ENCODE results near the gene RAB8B. TPM values are rescaled to one million over a fixed set of nuclear protein-coding genes. Genes with fewer than 3 reads are reported as not detected.

RAB8B gene
- total and polyA plus RNA-seq, 10 of the 15 experiments (the other 5 are each of a cell fraction or from before 2014, with no cell fraction given) = 17.8 to 104 (median 65.1) TPM

DNA sequence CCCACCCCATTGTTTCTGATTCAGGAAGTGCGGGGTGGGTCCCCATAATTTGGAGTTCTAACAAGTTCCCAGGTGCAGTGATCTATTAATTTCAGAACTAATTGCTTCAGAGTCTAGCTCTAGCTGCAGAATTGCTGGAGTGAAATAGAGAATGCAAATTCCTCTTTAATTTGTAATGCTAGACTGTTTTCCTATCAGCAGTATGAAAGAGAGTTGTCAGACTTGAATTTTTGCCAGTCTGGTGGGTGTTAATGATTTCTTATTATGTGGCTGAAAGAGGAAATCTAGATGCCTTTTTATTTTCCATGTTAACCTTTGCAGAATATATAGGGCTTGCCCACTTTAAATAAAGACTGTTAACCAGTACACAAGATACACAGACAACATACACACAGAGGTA is 111.7 kb downstream of the RAB8B start:
- SMC1A ChIA-PET (ENCODE audit: uncharacterized antibody, unreplicated experiment) = interaction anchor here (1.0 to 1.8 kb wide), 2 partner anchors 10 to 11 kb away, joined by 3 to 5 read pairs; no protein-coding TSS in a partner anchor
- H3K27ac ChIP-seq (ENCODE audit: control insufficient read depth, insufficient read depth) = no peak overlapping the region
- H3K27me3 ChIP-seq (replicated peaks in 1 of 2; ENCODE audit: control insufficient read depth in 2 of 2, insufficient read depth in 2 of 2, low read length in 1 of 2) = no peaks in the 10 kb centered on the region
- no peak overlapping the region for H3K9ac ChIP-seq (ENCODE audit: control insufficient read depth, insufficient read depth, low read length)
- no peaks in the 10 kb centered on the region for H4K20me1 ChIP-seq (ENCODE audit: control insufficient read depth, insufficient read depth)
- TF ChIP-seq POLR2A (IDR thresholded peaks at IDR 0.05; ENCODE audit: low read depth, low read length) (no peak), YBX1 (IDR thresholded peaks at IDR 0.05) (no peak), SPI1 (IDR thresholded peaks at IDR 0.05; ENCODE audit: borderline replicate concordance, insufficient read depth, low read depth, low read length) (no peak), WRNIP1 (IDR thresholded peaks at IDR 0.05; ENCODE audit: borderline replicate concordance, low read depth, low read length) (no peak), PAX5 (IDR thresholded peaks at IDR 0.05; ENCODE audit: borderline replicate concordance, low read depth, low read length) (no peak), CHD1 (IDR thresholded peaks at IDR 0.05; ENCODE audit: low read depth, low read length) (no peak), RCOR1 (conservative IDR thresholded peaks at IDR 0.05; ENCODE audit: low read depth, low read length) (no peak), FOXM1 (IDR thresholded peaks at IDR 0.05; ENCODE audit: low read depth, low read length) (no peak), IRF4 (IDR thresholded peaks at IDR 0.05; ENCODE audit: low read depth, low read length) (no peak), ZZZ3 (IDR thresholded peaks at IDR 0.05; ENCODE audit: control insufficient read depth, insufficient read length, low read depth) (no peak), NBN (IDR thresholded peaks at IDR 0.05) (no peak), MYC (IDR thresholded peaks at IDR 0.05; ENCODE audit: insufficient read depth, insufficient read length, insufficient replicate concordance, low read length, severe bottlenecking) (no peak), MXI1 (IDR thresholded peaks at IDR 0.05; ENCODE audit: low read depth, low read length) (no peak), STAT3 (IDR thresholded peaks at IDR 0.05; ENCODE audit: low read depth, low read length) (no peak)
- TF ChIP-seq, protein P1, sequence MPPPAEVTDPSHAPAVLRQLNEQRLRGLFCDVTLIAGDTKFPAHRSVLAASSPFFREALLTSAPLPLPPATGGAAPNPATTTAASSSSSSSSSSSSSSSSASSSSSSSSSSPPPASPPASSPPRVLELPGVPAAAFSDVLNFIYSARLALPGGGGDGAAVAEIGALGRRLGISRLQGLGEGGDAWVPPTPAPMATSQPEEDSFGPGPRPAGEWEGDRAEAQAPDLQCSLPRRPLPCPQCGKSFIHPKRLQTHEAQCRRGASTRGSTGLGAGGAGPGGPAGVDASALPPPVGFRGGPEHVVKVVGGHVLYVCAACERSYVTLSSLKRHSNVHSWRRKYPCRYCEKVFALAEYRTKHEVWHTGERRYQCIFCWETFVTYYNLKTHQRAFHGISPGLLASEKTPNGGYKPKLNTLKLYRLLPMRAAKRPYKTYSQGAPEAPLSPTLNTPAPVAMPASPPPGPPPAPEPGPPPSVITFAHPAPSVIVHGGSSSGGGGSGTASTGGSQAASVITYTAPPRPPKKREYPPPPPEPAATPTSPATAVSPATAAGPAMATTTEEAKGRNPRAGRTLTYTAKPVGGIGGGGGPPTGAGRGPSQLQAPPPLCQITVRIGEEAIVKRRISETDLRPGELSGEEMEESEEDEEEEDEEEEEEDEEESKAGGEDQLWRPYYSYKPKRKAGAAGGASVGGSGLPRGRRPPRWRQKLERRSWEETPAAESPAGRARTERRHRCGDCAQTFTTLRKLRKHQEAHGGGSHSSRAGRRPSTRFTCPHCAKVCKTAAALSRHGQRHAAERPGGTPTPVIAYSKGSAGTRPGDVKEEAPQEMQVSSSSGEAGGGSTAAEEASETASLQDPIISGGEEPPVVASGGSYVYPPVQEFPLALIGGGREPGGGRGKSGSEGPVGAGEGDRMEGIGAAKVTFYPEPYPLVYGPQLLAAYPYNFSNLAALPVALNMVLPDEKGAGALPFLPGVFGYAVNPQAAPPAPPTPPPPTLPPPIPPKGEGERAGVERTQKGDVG (CRISPR knock-in tag; IDR thresholded peaks at IDR 0.05) = no peak
- TF ChIP-seq, protein P2, sequence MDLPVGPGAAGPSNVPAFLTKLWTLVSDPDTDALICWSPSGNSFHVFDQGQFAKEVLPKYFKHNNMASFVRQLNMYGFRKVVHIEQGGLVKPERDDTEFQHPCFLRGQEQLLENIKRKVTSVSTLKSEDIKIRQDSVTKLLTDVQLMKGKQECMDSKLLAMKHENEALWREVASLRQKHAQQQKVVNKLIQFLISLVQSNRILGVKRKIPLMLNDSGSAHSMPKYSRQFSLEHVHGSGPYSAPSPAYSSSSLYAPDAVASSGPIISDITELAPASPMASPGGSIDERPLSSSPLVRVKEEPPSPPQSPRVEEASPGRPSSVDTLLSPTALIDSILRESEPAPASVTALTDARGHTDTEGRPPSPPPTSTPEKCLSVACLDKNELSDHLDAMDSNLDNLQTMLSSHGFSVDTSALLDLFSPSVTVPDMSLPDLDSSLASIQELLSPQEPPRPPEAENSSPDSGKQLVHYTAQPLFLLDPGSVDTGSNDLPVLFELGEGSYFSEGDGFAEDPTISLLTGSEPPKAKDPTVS (IDR thresholded peaks at IDR 0.05; ENCODE audit: low read depth, low read length) = no peak
- intact Hi-C loops (cut with micrococcal nuclease; ENCODE audit: unreplicated experiment) = no loop called here
- H3K79me2 ChIP-seq (ENCODE audit: control insufficient read depth, insufficient read depth, low read length) = no peaks in the 10 kb centered on the region
- FAIRE-seq (no peak), DNase-seq (ENCODE audit: low read depth, low spot score) (no peak), ATAC-seq (no peak)
- in situ Hi-C loops (cut with MboI) = no loop called here
- H3K36me3 ChIP-seq (ENCODE audit: control insufficient read depth in 2 of 2, insufficient read depth in 2 of 2, low read length in 1 of 2) = peaks cover 0 to 3% of the 10 kb centered on the region in 2 experiments; a peak in 1 of 4 replicates
- no TSS peak for BruUV-seq (replicated peaks)
- POLR2A ChIA-PET = no interaction called here
- H3K4me3 ChIP-seq = no peak overlapping the region
- no peak overlapping the region for H3K4me2 ChIP-seq (ENCODE audit: control insufficient read depth, insufficient read depth)
- H3K4me1 ChIP-seq (ENCODE audit: control insufficient read depth, insufficient read depth, low read length) = no peaks in the 10 kb centered on the region
- CTCF ChIA-PET = interaction anchor here (1.1 to 1.9 kb wide), 3 partner anchors 12 to 166 kb away, joined by 3 to 5 read pairs (median 3); no protein-coding TSS in a partner anchor
- RAD21 ChIA-PET (ENCODE audit: unreplicated experiment) = no interaction called here
- H2AFZ ChIP-seq (ENCODE audit: control insufficient read depth, low read depth, low read length) = no peak overlapping the region
- WGBS (ENCODE audit: insufficient coverage, insufficient replicate concordance, low lambda C conversion rate, missing lambda C conversion rate) = 53% methylated on average over 1 of the region's 1 CpG
- no peaks in the 10 kb centered on the region for H3K9me3 ChIP-seq (replicated peaks; ENCODE audit: control insufficient read depth, insufficient read depth, low read length)

All from GM12878 (cell line).